Measurements from ENCODE around the gene ANGPTL4. TPM values are rescaled to one million over a fixed set of nuclear protein-coding genes. Genes with fewer than 3 reads are reported as not detected.

Gene ANGPTL4
- total and polyA plus RNA-seq, 2 of the 13 experiments (the other 11 are each of a cell fraction or from before 2014, with no cell fraction given), result 0.80 to 21.7 TPM

DNA sequence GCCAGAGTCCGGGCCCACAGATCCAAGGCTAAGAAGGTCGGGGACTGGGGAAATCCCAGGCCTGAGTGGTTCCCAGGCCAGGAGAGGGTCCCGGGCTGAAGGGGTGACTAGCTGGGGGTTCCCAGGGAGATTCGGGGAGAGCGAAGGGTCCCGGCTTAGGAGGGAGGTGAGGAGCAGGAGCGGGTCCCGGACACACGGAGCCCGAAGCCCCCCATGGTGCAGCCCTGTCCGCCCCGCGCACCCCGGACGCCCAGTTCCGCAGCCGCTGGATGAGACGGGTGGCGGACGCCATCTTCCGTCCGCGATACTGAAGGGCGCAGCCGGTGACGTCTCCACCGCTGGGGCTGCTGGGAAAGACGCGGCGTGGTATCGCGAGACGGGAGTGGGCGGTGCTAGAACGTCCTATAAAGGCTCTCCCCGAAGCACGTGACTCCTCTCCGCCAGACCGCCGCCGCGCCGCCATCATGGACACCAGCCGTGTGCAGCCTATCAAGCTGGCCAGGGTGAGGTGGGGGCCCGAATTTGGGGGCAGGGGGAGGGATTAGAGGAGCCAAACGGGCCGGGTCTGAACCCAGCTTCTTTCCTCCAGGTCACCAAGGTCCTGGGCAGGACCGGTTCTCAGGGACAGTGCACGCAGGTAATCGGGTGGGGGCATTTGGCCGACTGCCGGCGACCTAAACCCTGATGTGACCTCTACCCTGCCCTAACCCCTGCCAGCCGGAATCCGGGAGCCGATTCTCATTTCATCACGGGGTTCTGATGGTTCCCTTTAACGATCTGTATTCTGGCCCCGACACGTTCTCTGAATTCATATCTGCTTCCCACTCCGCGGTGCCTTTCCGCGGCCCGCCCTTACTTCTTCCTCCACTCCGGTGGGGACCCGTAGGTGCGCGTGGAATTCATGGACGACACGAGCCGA lies 42.6 kb upstream of the ANGPTL4 start, which contains the start of the genes NDUFA7 and RPS28 (continued):
- TF ChIP-seq, protein P1, sequence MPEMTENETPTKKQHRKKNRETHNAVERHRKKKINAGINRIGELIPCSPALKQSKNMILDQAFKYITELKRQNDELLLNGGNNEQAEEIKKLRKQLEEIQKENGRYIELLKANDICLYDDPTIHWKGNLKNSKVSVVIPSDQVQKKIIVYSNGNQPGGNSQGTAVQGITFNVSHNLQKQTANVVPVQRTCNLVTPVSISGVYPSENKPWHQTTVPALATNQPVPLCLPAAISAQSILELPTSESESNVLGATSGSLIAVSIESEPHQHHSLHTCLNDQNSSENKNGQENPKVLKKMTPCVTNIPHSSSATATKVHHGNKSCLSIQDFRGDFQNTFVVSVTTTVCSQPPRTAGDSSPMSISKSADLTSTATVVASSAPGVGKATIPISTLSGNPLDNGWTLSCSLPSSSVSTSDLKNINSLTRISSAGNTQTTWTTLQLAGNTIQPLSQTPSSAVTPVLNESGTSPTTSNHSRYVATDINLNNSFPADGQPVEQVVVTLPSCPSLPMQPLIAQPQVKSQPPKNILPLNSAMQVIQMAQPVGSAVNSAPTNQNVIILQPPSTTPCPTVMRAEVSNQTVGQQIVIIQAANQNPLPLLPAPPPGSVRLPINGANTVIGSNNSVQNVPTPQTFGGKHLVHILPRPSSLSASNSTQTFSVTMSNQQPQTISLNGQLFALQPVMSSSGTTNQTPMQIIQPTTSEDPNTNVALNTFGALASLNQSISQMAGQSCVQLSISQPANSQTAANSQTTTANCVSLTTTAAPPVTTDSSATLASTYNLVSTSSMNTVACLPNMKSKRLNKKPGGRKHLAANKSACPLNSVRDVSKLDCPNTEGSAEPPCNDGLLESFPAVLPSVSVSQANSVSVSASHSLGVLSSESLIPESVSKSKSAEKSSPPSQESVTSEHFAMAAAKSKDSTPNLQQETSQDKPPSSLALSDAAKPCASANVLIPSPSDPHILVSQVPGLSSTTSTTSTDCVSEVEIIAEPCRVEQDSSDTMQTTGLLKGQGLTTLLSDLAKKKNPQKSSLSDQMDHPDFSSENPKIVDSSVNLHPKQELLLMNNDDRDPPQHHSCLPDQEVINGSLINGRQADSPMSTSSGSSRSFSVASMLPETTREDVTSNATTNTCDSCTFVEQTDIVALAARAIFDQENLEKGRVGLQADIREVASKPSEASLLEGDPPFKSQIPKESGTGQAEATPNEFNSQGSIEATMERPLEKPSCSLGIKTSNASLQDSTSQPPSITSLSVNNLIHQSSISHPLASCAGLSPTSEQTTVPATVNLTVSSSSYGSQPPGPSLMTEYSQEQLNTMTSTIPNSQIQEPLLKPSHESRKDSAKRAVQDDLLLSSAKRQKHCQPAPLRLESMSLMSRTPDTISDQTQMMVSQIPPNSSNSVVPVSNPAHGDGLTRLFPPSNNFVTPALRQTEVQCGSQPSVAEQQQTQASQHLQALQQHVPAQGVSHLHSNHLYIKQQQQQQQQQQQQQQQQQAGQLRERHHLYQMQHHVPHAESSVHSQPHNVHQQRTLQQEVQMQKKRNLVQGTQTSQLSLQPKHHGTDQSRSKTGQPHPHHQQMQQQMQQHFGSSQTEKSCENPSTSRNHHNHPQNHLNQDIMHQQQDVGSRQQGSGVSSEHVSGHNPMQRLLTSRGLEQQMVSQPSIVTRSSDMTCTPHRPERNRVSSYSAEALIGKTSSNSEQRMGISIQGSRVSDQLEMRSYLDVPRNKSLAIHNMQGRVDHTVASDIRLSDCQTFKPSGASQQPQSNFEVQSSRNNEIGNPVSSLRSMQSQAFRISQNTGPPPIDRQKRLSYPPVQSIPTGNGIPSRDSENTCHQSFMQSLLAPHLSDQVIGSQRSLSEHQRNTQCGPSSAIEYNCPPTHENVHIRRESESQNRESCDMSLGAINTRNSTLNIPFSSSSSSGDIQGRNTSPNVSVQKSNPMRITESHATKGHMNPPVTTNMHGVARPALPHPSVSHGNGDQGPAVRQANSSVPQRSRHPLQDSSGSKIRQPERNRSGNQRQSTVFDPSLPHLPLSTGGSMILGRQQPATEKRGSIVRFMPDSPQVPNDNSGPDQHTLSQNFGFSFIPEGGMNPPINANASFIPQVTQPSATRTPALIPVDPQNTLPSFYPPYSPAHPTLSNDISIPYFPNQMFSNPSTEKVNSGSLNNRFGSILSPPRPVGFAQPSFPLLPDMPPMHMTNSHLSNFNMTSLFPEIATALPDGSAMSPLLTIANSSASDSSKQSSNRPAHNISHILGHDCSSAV (CRISPR knock-in tag; IDR thresholded peaks at IDR 0.05; ENCODE audit: borderline replicate concordance), result peak; percentile 28; the same call in 1 of the 2 replicates
- TF ChIP-seq CCDC6 (CRISPR knock-in tag; IDR thresholded peaks at IDR 0.05) (no peak), ESRRA (CRISPR knock-in tag; IDR thresholded peaks at IDR 0.05; ENCODE audit: low read depth) (0 out of 2 replicates have a peak, but pooled peaks have one; percentile 32), HES4 (CRISPR knock-in tag; IDR thresholded peaks at IDR 0.05; ENCODE audit: borderline replicate concordance) (peak; percentile 25; the same call in 1 of the 2 replicates), RAD51 (IDR thresholded peaks at IDR 0.05; ENCODE audit: borderline replicate concordance) (peak; percentile 79; the same call in 1 of the 2 replicates), ZNF180 (CRISPR knock-in tag; IDR thresholded peaks at IDR 0.05; ENCODE audit: borderline replicate concordance, low read depth) (peak; percentile 74; the same call in 1 of the 2 replicates), ZNF607 (CRISPR knock-in tag; IDR thresholded peaks at IDR 0.05; ENCODE audit: borderline replicate concordance) (0 out of 2 replicates have a peak, but pooled peaks have one; percentile 31), FOXO1 (CRISPR knock-in tag; IDR thresholded peaks at IDR 0.05) (0 out of 2 replicates have a peak, but pooled peaks have one; percentile 40), KDM3A (CRISPR knock-in tag; IDR thresholded peaks at IDR 0.05; ENCODE audit: low read depth) (peak; percentile 76; the same call in 1 of the 2 replicates)
- TF ChIP-seq, protein P2, sequence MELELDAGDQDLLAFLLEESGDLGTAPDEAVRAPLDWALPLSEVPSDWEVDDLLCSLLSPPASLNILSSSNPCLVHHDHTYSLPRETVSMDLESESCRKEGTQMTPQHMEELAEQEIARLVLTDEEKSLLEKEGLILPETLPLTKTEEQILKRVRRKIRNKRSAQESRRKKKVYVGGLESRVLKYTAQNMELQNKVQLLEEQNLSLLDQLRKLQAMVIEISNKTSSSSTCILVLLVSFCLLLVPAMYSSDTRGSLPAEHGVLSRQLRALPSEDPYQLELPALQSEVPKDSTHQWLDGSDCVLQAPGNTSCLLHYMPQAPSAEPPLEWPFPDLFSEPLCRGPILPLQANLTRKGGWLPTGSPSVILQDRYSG (CRISPR knock-in tag; IDR thresholded peaks at IDR 0.05), result no peak
- TF ChIP-seq, protein P3, sequence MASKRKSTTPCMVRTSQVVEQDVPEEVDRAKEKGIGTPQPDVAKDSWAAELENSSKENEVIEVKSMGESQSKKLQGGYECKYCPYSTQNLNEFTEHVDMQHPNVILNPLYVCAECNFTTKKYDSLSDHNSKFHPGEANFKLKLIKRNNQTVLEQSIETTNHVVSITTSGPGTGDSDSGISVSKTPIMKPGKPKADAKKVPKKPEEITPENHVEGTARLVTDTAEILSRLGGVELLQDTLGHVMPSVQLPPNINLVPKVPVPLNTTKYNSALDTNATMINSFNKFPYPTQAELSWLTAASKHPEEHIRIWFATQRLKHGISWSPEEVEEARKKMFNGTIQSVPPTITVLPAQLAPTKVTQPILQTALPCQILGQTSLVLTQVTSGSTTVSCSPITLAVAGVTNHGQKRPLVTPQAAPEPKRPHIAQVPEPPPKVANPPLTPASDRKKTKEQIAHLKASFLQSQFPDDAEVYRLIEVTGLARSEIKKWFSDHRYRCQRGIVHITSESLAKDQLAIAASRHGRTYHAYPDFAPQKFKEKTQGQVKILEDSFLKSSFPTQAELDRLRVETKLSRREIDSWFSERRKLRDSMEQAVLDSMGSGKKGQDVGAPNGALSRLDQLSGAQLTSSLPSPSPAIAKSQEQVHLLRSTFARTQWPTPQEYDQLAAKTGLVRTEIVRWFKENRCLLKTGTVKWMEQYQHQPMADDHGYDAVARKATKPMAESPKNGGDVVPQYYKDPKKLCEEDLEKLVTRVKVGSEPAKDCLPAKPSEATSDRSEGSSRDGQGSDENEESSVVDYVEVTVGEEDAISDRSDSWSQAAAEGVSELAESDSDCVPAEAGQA (IDR thresholded peaks at IDR 0.05; ENCODE audit: low read depth), result peak; percentile 94
- TF ChIP-seq, protein P3 (CRISPR knock-in tag; IDR thresholded peaks at IDR 0.05; ENCODE audit: borderline replicate concordance), result no peak
